Measurements from ENCODE around the gene GIGYF1.
"Not testable (repeated sequence)": the region's sequence is repeated elsewhere in the genome, so short reads cannot be mapped to it uniquely, and the experiment has no call there.

GIGYF1 gene

DNA sequence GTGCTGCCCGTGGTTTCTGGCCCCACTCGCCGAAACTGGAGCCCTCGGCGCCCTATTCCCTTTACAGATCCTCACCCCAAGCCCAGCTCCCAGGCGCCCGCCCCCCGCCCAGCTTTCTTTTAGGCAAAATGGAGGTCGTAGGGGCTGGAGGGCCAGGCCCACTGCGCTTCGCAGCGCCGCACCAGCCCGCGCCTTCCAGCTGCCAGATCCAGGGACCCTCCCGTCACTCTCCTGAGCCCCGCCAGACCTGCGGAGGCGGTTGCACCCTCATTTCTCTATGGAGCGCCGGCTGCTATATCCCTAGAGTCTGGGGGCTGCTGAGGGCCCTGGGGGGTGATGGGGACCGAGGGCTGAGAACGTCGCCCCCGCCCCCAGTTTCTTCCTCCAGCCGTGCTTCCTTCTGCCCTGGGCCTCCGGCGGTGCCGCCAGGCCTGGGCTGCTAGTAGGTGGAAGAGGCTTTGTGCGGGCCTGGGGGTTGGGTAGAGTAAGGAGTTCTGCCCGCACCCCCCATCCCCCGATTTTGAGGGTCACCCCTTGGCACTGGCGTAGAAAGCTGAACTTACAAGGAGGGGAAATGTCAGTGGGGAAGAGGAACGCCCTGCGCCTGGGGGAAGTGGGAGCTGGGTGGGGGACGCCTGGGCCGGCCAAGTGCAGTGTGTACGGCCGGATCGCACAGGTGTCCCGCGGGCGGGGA is 19.5 kb downstream of the GIGYF1 start:
- Histone ChIP-seq H3K27ac (ENCODE audit: low read depth, low read length) (peak overlapping the region; percentile 98), H3K9ac (ENCODE audit: low read length) (peak overlapping the region; percentile 61), H3K36me3 (ENCODE audit: insufficient read depth, low read length) (peaks cover 29% of the 10 kb centered on the region), H3K4me1 (ENCODE audit: insufficient read depth, low read length) (peaks cover 8% of the 10 kb centered on the region), H3K27me3 (ENCODE audit: control insufficient read depth in 1 of 2, insufficient read depth in 2 of 2, low read length in 2 of 2) (no peaks in the 10 kb centered on the region), H3K4me3 (ENCODE audit: low read depth in 1 of 2, low read length in 2 of 2) (peak overlapping the region; percentile 81 to 83), H3K9me3 (ENCODE audit: low read length) (no peaks in the 10 kb centered on the region)

DNA sequence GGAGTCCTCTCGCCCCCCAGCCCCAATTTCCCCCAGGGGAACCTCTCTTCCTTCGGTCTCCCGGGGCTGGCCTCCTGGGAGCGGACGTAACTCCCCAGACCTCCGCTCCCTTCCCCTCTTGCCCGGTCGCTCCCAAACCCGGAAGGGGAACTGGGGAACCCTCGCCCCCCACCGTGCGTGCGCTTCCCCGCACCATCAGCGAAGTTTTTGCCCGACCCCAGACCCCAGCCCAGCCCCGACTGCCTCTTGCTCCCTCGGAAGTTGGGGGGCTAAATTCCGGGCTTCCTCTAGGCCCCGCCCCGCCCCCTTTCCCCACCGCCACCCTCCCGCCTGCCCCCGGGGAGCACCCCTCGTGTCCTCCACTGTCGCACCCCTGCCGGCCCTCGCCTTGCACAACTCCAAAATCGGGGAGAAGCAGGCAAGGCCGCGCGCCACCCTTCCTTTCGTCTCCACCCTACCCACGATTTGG is 20.1 kb downstream of the GIGYF1 start:
- Histone ChIP-seq H3K27me3 (ENCODE audit: control insufficient read depth in 1 of 2, insufficient read depth in 2 of 2, low read length in 2 of 2) (no peaks in the 10 kb centered on the region), H3K27ac (ENCODE audit: low read depth, low read length) (peak overlapping the region; percentile 98), H3K36me3 (ENCODE audit: insufficient read depth, low read length) (peaks cover 23% of the 10 kb centered on the region), H3K4me1 (ENCODE audit: insufficient read depth, low read length) (peaks cover 8% of the 10 kb centered on the region), H3K4me3 (ENCODE audit: low read depth in 1 of 2, low read length in 2 of 2) (peak overlapping the region; percentile 81 to 83), H3K9ac (ENCODE audit: low read length) (peak overlapping the region; percentile 61), H3K9me3 (ENCODE audit: low read length) (no peaks in the 10 kb centered on the region)

DNA sequence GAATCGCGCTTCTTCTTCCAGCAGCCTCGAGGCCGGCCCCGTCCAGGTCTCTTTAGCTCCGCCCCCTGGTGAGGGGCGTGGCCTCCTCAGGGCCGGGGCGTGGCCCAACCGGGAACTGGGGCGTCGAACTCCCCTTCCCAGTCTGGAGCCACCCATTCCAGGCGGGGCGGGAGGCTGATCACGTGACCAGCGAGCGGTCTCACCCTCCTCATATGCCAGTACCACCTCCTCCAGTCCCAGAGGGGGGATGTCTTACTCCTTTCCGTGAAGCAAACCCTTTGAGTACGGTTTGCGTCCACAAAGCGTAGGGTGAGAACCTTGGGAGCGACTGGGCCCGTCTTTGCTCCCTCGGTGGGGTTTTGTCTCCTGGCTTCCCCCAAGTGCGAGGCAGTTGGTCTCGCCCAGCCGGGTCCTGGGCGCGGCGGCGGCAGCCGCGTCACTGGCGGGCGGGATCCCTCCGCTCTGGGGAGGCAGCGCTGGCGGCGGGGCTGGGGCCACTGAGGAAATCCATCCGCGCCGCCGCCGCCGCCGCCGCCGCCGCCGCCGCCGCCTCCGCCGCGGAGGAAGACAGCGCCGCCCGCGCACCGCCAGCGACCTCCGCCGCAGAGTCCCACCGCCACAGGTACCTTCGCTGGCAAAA is 20.6 kb downstream of the GIGYF1 start, which contains the start of gene GNB2:
GNB2 (plus strand) TSS at position 439 of the 640 bp plus-strand sequence. CDS start 2,526 bp downstream, outside the sequence.
- no peaks in the 10 kb centered on the region for H3K27me3 ChIP-seq (ENCODE audit: control insufficient read depth in 1 of 2, insufficient read depth in 2 of 2, low read length in 2 of 2)
- H3K9ac ChIP-seq (ENCODE audit: low read length): peak within 1 kb of the TSS; percentile 61
- H3K4me1 ChIP-seq (ENCODE audit: insufficient read depth, low read length): peaks cover 8% of the 10 kb centered on the region
- H3K27ac ChIP-seq (ENCODE audit: low read depth, low read length): peak within 1 kb of the TSS; percentile 98
- no peaks in the 10 kb centered on the region for H3K9me3 ChIP-seq (ENCODE audit: low read length)
- peaks cover 20% of the 10 kb centered on the region for H3K36me3 ChIP-seq (ENCODE audit: insufficient read depth, low read length)
- peak within 1 kb of the TSS; percentile 81 to 83 for H3K4me3 ChIP-seq (ENCODE audit: low read depth in 1 of 2, low read length in 2 of 2)

DNA sequence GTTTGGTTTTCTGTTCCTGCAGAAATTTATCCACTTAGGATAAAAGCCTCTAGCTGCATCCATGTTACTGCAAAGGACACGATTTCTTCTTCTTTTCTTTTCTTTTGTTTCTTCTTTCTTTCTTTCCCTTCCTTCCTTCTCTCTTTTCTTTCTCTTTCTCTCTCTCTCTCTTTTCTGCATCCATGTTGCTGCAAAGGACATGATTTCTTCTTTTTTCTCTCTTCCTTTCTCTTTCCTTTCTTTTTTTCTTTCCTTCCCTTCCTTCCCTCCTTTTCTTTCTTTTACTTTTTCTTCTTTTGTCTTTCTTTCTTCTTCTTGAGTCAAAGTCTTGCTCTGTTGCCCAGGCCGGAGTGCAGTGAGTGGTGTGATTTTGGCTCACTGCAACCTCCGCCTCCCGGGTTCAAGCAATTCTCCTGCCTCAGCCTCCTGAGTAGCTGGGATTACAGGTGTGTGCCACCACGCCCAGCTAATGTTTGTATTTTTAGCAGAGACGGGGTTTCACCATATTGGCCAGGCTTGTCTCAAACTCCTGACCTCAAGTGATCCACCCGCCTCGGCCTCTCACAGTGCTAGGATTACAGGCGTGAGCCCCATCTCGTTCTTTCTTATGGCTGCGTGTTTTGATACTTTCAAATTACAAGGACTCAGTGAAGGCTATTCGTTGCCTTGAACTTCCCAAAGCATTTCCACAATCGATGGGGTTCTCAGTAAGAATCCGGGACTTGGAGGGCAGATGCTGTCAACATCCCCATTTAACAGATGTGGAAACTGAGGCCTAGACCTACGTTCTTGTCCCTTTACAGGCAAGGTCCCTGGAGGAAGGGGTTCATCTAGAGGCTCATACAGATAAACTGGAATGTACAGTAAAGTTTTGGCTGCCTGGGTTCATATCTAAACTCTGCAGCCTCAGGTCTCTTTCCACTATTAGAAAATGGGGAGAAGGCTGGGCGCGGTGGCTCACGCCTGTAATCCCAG is 22.4 kb downstream of the GIGYF1 start:
- no peak overlapping the region for H3K27ac ChIP-seq (ENCODE audit: low read depth, low read length)
- no peaks in the 10 kb centered on the region for H3K27me3 ChIP-seq (ENCODE audit: control insufficient read depth in 1 of 2, insufficient read depth in 2 of 2, low read length in 2 of 2)
- H3K4me1 ChIP-seq (ENCODE audit: insufficient read depth, low read length): peaks cover 5% of the 10 kb centered on the region
- H3K36me3 ChIP-seq (ENCODE audit: insufficient read depth, low read length): peaks cover 2% of the 10 kb centered on the region
- H3K9me3 ChIP-seq (ENCODE audit: low read length): no peaks in the 10 kb centered on the region
- H3K9ac ChIP-seq (ENCODE audit: low read length): no peak overlapping the region
- no peak overlapping the region for H3K4me3 ChIP-seq (ENCODE audit: low read depth in 1 of 2, low read length in 2 of 2)

DNA sequence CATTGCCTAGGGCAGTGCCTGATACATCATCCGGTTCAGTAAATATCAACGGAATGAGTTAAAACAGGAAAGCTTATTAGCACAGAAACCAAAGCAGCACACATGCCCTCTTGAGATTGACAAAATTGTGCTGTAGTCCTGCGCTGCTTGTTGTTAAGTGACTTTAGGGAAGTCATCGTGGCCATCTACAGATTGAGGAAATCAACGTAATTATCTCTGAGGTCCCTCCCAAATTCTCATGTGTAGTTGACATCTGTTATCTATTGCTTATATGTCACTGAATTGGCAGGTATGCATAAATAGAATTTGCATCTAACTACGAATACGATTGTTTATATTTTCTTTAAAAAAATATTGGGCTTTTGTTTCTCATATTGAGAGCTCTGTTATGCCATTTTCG is 24.0 kb downstream of the GIGYF1 start:
- no peak overlapping the region for H3K9ac ChIP-seq (ENCODE audit: low read length)
- no peak overlapping the region for H3K27ac ChIP-seq (ENCODE audit: low read depth, low read length)
- H3K27me3 ChIP-seq (ENCODE audit: control insufficient read depth in 1 of 2, insufficient read depth in 2 of 2, low read length in 2 of 2): no peaks in the 10 kb centered on the region
- no peak overlapping the region for H3K4me3 ChIP-seq (ENCODE audit: low read depth in 1 of 2, low read length in 2 of 2)
- H3K36me3 ChIP-seq (ENCODE audit: insufficient read depth, low read length): no peaks in the 10 kb centered on the region
- H3K9me3 ChIP-seq (ENCODE audit: low read length): no peaks in the 10 kb centered on the region
- H3K4me1 ChIP-seq (ENCODE audit: insufficient read depth, low read length): no peaks in the 10 kb centered on the region

DNA sequence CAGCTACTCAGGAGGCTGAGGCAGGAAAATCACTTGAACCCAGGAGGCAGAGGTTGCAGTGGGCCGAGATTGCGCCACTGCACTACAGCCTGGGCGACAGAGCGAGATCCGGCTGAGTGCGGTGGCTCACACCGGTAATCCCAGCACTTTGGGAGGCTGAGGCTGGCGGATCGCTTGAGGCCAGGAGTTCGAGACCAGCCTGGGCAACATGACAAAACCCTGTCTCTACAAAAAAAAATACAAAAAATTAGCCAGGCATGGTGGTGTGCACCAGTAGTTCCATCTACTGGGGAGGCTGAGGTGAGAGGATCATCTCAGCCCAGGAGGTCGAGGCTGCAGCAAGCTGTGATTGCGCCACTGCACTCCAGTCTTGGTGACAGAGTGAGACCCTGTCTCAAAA is 24.9 kb downstream of the GIGYF1 start:
- H3K27me3 ChIP-seq (ENCODE audit: control insufficient read depth in 1 of 2, insufficient read depth in 2 of 2, low read length in 2 of 2); H3K36me3 ChIP-seq (ENCODE audit: insufficient read depth, low read length); H3K4me3 ChIP-seq (ENCODE audit: low read depth in 1 of 2, low read length in 2 of 2); H3K27ac ChIP-seq (ENCODE audit: low read depth, low read length); H3K9ac ChIP-seq (ENCODE audit: low read length); H3K9me3 ChIP-seq (ENCODE audit: low read length); H3K4me1 ChIP-seq (ENCODE audit: insufficient read depth, low read length): not testable (repeated sequence)

DNA sequence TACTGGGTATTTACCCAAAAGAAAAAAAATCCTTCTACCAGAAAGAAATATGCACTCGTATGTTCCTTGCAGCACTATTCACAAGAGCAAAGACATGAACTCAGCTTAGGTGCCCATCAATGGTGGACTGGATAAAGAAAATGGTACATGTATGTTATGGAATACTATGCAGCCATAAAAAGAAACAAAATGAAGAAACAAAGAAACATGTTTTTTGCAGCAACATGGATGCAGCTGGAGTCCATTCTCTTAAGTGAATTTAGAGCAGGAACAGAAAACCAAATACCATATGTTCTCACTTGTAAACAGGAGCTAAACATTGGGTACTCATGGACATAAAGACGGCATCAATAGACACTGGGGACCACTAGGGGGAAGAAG is 26.0 kb downstream of the GIGYF1 start:
- Histone ChIP-seq H3K27ac (ENCODE audit: low read depth, low read length) (no peak overlapping the region), H3K27me3 (ENCODE audit: control insufficient read depth in 1 of 2, insufficient read depth in 2 of 2, low read length in 2 of 2) (no peaks in the 10 kb centered on the region), H3K4me1 (ENCODE audit: insufficient read depth, low read length) (no peaks in the 10 kb centered on the region), H3K9ac (ENCODE audit: low read length) (no peak overlapping the region), H3K9me3 (ENCODE audit: low read length) (no peaks in the 10 kb centered on the region), H3K4me3 (ENCODE audit: low read depth in 1 of 2, low read length in 2 of 2) (no peak overlapping the region), H3K36me3 (ENCODE audit: insufficient read depth, low read length) (no peaks in the 10 kb centered on the region)

DNA sequence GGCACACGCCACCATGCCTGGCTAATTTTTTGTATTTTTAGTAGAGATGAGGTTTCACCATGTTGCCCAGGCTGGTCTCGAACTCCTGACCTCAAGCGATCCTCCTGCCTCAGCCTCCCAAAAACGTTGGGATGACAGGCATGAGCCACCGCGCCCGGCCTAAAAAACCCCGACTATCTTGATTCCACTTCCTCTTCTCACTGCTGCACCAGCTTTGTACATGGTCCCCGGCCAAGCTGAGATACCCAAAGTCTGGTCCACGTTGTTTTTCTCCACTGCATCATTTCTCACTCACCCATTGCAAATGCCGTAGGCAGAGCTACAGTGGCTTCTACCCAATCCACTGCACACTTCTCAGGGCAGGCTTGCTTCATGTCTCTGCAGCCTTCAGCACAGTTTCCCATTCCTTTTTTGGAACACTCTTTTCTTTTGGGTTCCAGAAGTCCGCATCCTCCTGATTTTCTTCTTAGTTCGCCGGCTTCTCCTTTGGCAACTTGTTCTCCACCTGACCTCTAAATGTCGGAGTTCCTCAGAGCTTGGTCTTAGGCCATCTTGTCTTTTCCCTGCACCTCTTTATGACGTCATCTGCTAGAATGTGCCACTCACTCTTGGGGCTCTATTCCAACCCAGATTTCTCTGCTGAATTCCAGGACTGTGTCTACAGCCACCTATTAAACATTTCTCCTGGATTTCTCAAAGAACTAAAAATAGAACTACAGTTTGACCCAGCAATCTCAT is 26.6 kb downstream of the GIGYF1 start:
- H3K4me3 ChIP-seq (ENCODE audit: low read depth in 1 of 2, low read length in 2 of 2): no peak overlapping the region

DNA sequence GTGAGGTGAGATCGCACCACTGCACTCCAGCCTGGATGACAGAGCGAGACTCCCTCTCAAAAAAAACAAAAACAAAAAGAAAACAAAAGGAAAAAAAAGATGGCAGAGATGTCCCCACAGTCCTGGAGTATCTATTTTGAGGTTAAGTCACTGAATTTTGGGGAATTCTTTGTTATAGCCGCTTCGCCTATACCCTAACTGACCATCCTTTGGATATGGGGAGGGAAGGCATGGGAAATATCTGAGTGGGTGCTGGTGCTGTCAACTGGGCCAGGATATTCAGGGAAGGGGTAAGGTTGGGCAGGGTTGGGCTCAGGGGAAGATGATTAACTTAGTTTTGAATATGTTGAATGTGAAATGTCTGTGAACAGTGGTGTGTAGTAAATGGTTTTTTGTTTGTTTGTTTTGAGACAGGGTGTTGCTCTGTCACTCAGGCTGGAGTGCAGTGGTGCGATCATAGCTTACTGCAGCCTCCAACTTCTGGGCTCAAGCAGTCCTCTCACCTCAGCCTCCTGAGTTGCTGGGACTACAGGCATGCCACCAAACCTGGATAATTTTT is 28.8 kb downstream of the GIGYF1 start:
- no peaks in the 10 kb centered on the region for H3K36me3 ChIP-seq (ENCODE audit: insufficient read depth, low read length)
- no peaks in the 10 kb centered on the region for H3K27me3 ChIP-seq (ENCODE audit: control insufficient read depth in 1 of 2, insufficient read depth in 2 of 2, low read length in 2 of 2)
- no peak overlapping the region for H3K27ac ChIP-seq (ENCODE audit: low read depth, low read length)
- no peak overlapping the region for H3K9ac ChIP-seq (ENCODE audit: low read length)
- no peaks in the 10 kb centered on the region for H3K4me1 ChIP-seq (ENCODE audit: insufficient read depth, low read length)
- H3K4me3 ChIP-seq (ENCODE audit: low read depth in 1 of 2, low read length in 2 of 2): no peak overlapping the region
- no peaks in the 10 kb centered on the region for H3K9me3 ChIP-seq (ENCODE audit: low read length)

More for the DNA sequence above, 26.6 kb downstream of the GIGYF1 start:
- Histone ChIP-seq H3K27ac (ENCODE audit: low read depth, low read length) (no peak overlapping the region), H3K27me3 (ENCODE audit: control insufficient read depth in 1 of 2, insufficient read depth in 2 of 2, low read length in 2 of 2) (no peaks in the 10 kb centered on the region), H3K36me3 (ENCODE audit: insufficient read depth, low read length) (no peaks in the 10 kb centered on the region), H3K9ac (ENCODE audit: low read length) (no peak overlapping the region), H3K4me1 (ENCODE audit: insufficient read depth, low read length) (no peaks in the 10 kb centered on the region), H3K9me3 (ENCODE audit: low read length) (no peaks in the 10 kb centered on the region)

DNA sequence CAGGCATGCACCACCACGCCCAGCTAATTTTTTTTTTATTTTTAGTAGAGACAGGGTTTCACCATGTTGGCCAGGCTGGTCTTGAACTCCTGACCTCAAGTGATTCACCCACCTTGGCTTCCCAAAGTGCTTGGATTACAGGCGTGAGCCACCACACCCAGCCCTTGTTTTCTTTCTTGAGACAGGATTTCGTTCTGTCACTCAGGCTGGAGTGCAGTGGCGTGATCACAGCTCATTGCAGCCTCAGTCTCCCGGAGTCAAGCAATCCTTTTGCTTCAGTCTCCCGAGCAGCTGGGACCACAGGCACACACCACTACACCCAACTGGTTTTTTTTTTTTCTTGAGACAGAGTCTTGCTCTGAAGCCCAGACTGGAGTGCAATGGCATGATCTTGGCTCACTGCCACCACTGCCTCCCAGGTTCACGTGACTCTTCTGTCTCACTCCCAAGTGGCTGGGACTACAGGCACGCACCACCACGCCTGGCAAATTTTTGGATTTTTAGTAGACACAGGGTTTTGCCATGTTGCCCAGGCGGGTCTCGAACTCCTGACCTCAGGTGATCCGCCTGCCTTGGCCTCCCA is 31.8 kb downstream of the GIGYF1 start:
- not testable (repeated sequence) for H3K4me1 ChIP-seq (ENCODE audit: insufficient read depth, low read length); H3K9ac ChIP-seq (ENCODE audit: low read length); H3K36me3 ChIP-seq (ENCODE audit: insufficient read depth, low read length); H3K9me3 ChIP-seq (ENCODE audit: low read length); H3K4me3 ChIP-seq (ENCODE audit: low read depth in 1 of 2, low read length in 2 of 2); H3K27ac ChIP-seq (ENCODE audit: low read depth, low read length)
- H3K27me3 ChIP-seq (ENCODE audit: control insufficient read depth in 1 of 2, insufficient read depth in 2 of 2, low read length in 2 of 2): peaks cover 0 to 10% of the 10 kb centered on the region in 2 donors

All from muscle layer of colon (tissue), 2 donors.